K562 (cell line): Measurements from ENCODE around the gene PITPNC1.

Experiments
- BRCA1 ChIP-seq, 2 experiments: fragments of 450-650 bp in 1 of 2; sonication (generic) in 1 of 2; formaldehyde crosslinking in 1 of 2; IDR thresholded peaks; 2 replicates each; pipeline versions ENCODE4 v1.5.0 to v1.6.1; 2017 to 2020; ENCODE audit warnings: mild to moderate bottlenecking in 1 of 2, missing genetic modification reagents in 1 of 2
- COPS2 ChIP-seq: fragments of 450-650 bp; conservative IDR thresholded peaks from 2 replicates; pipeline ENCODE4 v1.6.1; 2016; ENCODE audit warnings: mild to moderate bottlenecking, moderate library complexity
- CREB1 ChIP-seq, 2 experiments: sonication (generic) in 1 of 2; formaldehyde crosslinking in 1 of 2; IDR thresholded peaks; 2 replicates each; pipeline versions ENCODE4 v1.6.1 to v1.8.0; 2012 to 2022; ENCODE audit warnings: inconsistent platforms in 1 of 2, mild to moderate bottlenecking in 1 of 2, missing genetic modification reagents in 1 of 2, moderate library complexity in 1 of 2
- EGR1 ChIP-seq: fragments of 450-650 bp; conservative IDR thresholded peaks from 2 replicates; pipeline ENCODE4 v1.6.1; 2017; ENCODE audit warnings: mild to moderate bottlenecking
- HNRNPK ChIP-seq: fragments of 200-400 bp; formaldehyde crosslinking; IDR thresholded peaks from one replicate; pipeline ENCODE4 v1.6.1; 2018; ENCODE audit warnings: mild to moderate bottlenecking, low read depth, low read length; ENCODE audit not compliant: poor library complexity, severe bottlenecking
- NR2F6 ChIP-seq: fragments of 450-650 bp; formaldehyde crosslinking; IDR thresholded peaks from 2 replicates; pipeline ENCODE4 v1.4.0; 2020; ENCODE audit warnings: mild to moderate bottlenecking
- NR4A1 ChIP-seq, 2 experiments: fragments of 250-450 bp in 1 of 2; fragments of 450-650 bp in 1 of 2; sonication (Bioruptor Pico) in 1 of 2; IDR thresholded peaks; 2 replicates each; pipeline versions ENCODE4 v1.4.0 to v1.6.1; 2016 to 2020; ENCODE audit warnings: mild to moderate bottlenecking in 2 of 2, missing compliant biosample characterization in 1 of 2, missing genetic modification characterization in 1 of 2, moderate library complexity in 1 of 2
- POLR2B ChIP-seq: fragments of 450-650 bp; IDR thresholded peaks from 2 replicates; pipeline ENCODE4 v1.6.1; 2018; ENCODE audit warnings: low read depth; ENCODE audit not compliant: partially characterized antibody
- SIN3A ChIP-seq, 2 experiments: fragments of 150-350 bp in 1 of 2; IDR thresholded peaks; 2 replicates each; pipeline ENCODE4 v1.6.1; 2011 to 2016; ENCODE audit warnings: borderline replicate concordance in 2 of 2, low read depth in 2 of 2, low read length in 2 of 2, mild to moderate bottlenecking in 2 of 2, moderate library complexity in 2 of 2; ENCODE audit not compliant: control insufficient read depth in 1 of 2
- SIX5 ChIP-seq, 2 experiments: IDR thresholded peaks; 2 replicates each; pipeline ENCODE4 v1.6.1; 2011; ENCODE audit warnings: low read length in 2 of 2, borderline replicate concordance in 1 of 2, low read depth in 1 of 2, mild to moderate bottlenecking in 1 of 2, moderate library complexity in 1 of 2; ENCODE audit not compliant: insufficient read depth in 1 of 2
- ZFP36 ChIP-seq: fragments of 150-350 bp; IDR thresholded peaks from 2 replicates; pipeline ENCODE4 v1.6.1; 2018; ENCODE audit warnings: low read length, low read depth; ENCODE audit not compliant: partially characterized antibody
- ZNF232 ChIP-seq: sonication (generic); formaldehyde crosslinking; IDR thresholded peaks from 2 replicates; pipeline ENCODE4 v1.8.0; 2022; ENCODE audit warnings: mild to moderate bottlenecking, missing genetic modification reagents
- TF ChIP-seq, protein P1 (sequence below), 3 experiments: IDR thresholded peaks in 2 of 3; conservative IDR thresholded peaks in 1 of 3; 2 replicates each; pipeline ENCODE4 v1.5.1; 2011 to 2012; ENCODE audit warnings: low read length in 3 of 3, mild to moderate bottlenecking in 3 of 3, control low read depth in 2 of 3, improper control_type of control experiment in 1 of 3, inconsistent platforms in 1 of 3, low read depth in 1 of 3, mixed read lengths in 1 of 3, moderate library complexity in 1 of 3; ENCODE audit not compliant: insufficient read depth in 2 of 3
- TF ChIP-seq, protein P2 (sequence below), 2 experiments: fragments of 450-650 bp in 1 of 2; sonication (generic) in 1 of 2; formaldehyde crosslinking; conservative IDR thresholded peaks; 2 replicates each; pipeline versions ENCODE4 v1.4.0 to v1.8.1; 2020 to 2022; ENCODE audit warnings: mild to moderate bottlenecking in 1 of 2, missing genetic modification reagents in 1 of 2

DNA sequence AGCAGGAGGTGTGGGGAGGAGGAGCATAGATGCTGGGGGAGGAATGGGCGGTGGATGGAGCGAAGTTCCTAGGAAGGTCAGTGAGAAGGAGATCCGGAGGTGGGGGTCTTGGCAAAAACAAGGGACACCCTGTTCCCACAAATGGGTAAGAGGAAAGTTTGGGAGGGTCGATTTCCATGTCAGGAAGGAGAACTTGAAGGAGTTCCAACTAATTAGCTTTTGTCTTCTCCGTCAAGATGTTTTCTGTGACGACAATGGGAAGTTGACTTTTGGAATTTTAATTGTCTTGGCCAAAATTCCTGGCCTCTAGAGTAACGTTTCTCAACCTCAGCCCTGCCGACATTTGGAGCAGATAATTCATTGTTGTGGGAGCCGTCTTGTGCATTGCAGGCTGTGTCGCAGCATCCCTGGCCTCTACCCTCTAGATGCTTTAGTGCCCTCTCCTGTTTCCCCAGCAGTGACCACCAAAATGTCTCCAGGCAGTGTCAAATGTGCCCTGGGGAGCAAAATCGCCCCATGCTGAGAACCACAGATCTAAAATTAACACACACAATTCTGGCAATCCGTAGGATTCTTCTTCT, 97.1 kb downstream of the PITPNC1 start:
- TF ChIP-seq, protein P1, sequence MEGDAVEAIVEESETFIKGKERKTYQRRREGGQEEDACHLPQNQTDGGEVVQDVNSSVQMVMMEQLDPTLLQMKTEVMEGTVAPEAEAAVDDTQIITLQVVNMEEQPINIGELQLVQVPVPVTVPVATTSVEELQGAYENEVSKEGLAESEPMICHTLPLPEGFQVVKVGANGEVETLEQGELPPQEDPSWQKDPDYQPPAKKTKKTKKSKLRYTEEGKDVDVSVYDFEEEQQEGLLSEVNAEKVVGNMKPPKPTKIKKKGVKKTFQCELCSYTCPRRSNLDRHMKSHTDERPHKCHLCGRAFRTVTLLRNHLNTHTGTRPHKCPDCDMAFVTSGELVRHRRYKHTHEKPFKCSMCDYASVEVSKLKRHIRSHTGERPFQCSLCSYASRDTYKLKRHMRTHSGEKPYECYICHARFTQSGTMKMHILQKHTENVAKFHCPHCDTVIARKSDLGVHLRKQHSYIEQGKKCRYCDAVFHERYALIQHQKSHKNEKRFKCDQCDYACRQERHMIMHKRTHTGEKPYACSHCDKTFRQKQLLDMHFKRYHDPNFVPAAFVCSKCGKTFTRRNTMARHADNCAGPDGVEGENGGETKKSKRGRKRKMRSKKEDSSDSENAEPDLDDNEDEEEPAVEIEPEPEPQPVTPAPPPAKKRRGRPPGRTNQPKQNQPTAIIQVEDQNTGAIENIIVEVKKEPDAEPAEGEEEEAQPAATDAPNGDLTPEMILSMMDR (IDR thresholded peaks at IDR 0.05 in 2 of 3, conservative IDR thresholded peaks at IDR 0.05 in 1 of 3; ENCODE audit: insufficient read depth in 2 of 3, low read depth in 1 of 3, low read length in 3 of 3): no peak
- TF ChIP-seq CREB1 (IDR thresholded peaks at IDR 0.05) (no peak), CREB1 (CRISPR knock-in tag; IDR thresholded peaks at IDR 0.05) (no peak), HNRNPK (no peak), EGR1 (no peak), ZFP36 (no peak), POLR2B (no peak), SIX5 (IDR thresholded peaks at IDR 0.05; ENCODE audit: borderline replicate concordance in 1 of 2, insufficient read depth in 1 of 2, low read depth in 1 of 2, low read length in 2 of 2) (no peak), COPS2 (no peak), NR2F6 (CRISPR knock-in tag) (no peak), BRCA1 (IDR thresholded peaks at IDR 0.05) (no peak), BRCA1 (CRISPR knock-in tag; IDR thresholded peaks at IDR 0.05) (no peak), SIN3A (IDR thresholded peaks at IDR 0.05; ENCODE audit: borderline replicate concordance in 2 of 2, control insufficient read depth in 1 of 2, low read depth in 2 of 2, low read length in 2 of 2) (no peak), ZNF232 (CRISPR knock-in tag) (no peak), NR4A1 (CRISPR knock-in tag; IDR thresholded peaks at IDR 0.05) (no peak), NR4A1 (tag; IDR thresholded peaks at IDR 0.05) (no peak)
- TF ChIP-seq, protein P2, sequence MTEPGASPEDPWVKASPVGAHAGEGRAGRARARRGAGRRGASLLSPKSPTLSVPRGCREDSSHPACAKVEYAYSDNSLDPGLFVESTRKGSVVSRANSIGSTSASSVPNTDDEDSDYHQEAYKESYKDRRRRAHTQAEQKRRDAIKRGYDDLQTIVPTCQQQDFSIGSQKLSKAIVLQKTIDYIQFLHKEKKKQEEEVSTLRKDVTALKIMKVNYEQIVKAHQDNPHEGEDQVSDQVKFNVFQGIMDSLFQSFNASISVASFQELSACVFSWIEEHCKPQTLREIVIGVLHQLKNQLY (CRISPR knock-in tag; conservative IDR thresholded peaks at IDR 0.05): no peak
